Spleen (tissue), 11 donors: ENCODE measurements around the gene ZNF574. TPM values are rescaled to one million over a fixed set of nuclear protein-coding genes. Genes with fewer than 3 reads are reported as not detected.

Experiments used
- DNase-seq: peaks from one replicate; pipeline ENCODE4 v3.0.0-alpha.2; 2020
- H3K27ac ChIP-seq, 8 donors: fragments of 200-600 bp; sonication (generic) in 7 of 8; 1 replicate in 4 of 8; 2 replicates in 4 of 8; pipeline versions ENCODE4 v1.5.0 to v1.8.0; 2016 to 2021; ENCODE audit warnings: inconsistent platforms in 4 of 8, mild to moderate bottlenecking in 4 of 8, moderate library complexity in 1 of 8
- H3K27me3 ChIP-seq, 7 donors: fragments of 200-600 bp; sonication (generic) in 6 of 7; replicated peaks in 1 of 7; 1 replicate in 4 of 7; 2 replicates in 3 of 7; pipeline versions ENCODE4 v1.5.0 to v1.8.0; 2016 to 2021; ENCODE audit warnings: inconsistent platforms in 3 of 7, mild to moderate bottlenecking in 1 of 7
- H3K36me3 ChIP-seq, 6 donors: fragments of 200-600 bp; sonication (generic) in 5 of 6; 1 replicate in 4 of 6; 2 replicates in 2 of 6; pipeline versions ENCODE4 v1.5.0 to v1.8.0; 2016 to 2021; ENCODE audit warnings: inconsistent platforms in 2 of 6
- H3K4me1 ChIP-seq, 6 donors: fragments of 200-600 bp; sonication (generic) in 5 of 6; 1 replicate in 3 of 6; 2 replicates in 3 of 6; pipeline versions ENCODE4 v1.5.0 to v1.8.0; 2016 to 2021; ENCODE audit warnings: inconsistent platforms in 3 of 6
- H3K4me3 ChIP-seq, 8 donors: fragments of 200-600 bp; sonication (generic) in 7 of 8; 1 replicate in 4 of 8; 2 replicates in 4 of 8; pipeline versions ENCODE4 v1.5.0 to v1.8.0; 2016 to 2021; ENCODE audit warnings: inconsistent platforms in 4 of 8, mild to moderate bottlenecking in 4 of 8, moderate library complexity in 2 of 8
- H3K9me3 ChIP-seq, 8 donors: fragments of 200-600 bp; sonication (generic) in 7 of 8; 1 replicate in 4 of 8; 2 replicates in 4 of 8; pipeline versions ENCODE4 v1.5.0 to v1.8.0; 2016 to 2021; ENCODE audit warnings: inconsistent platforms in 4 of 8
- CTCF ChIP-seq, 11 experiments: fragments of 200-600 bp in 7 of 11; fragments of 450-650 bp in 4 of 11; sonication (generic) in 4 of 11; IDR thresholded peaks in 8 of 11; conservative IDR thresholded peaks in 3 of 11; 1 replicate in 7 of 11; 2 replicates in 4 of 11; pipeline versions ENCODE4 v1.4.0 to v1.8.0; 2016 to 2021; ENCODE audit warnings: antibody characterized with exemption in 11 of 11, inconsistent platforms in 4 of 11, mild to moderate bottlenecking in 1 of 11
- POLR2A ChIP-seq, 3 donors: fragments of 450-650 bp; IDR thresholded peaks; one replicate each; pipeline ENCODE4 v1.5.1; 2017; ENCODE audit warnings: antibody characterized with exemption in 3 of 3, mild to moderate bottlenecking in 1 of 3
- POLR2AphosphoS5 ChIP-seq, 3 donors: sonication (generic); formaldehyde crosslinking; IDR thresholded peaks; one replicate each; pipeline ENCODE4 v1.5.1; 2017; ENCODE audit warnings: antibody characterized with exemption in 3 of 3
- WGBS, 5 donors: extraction: QIAGEN DNeasy Blood & Tissue Kit in 3 of 5; methylation state at CpG; one replicate each; pipeline versions ENCODE4 v1.1.5 to v1.1.7; 2013 to 2018; 5-methylcytosine and 5-hydroxymethylcytosine counted together
- intact Hi-C: fragments of 100-400 bp; cut with DNase I; formaldehyde crosslinking; loops from one replicate; pipeline ENCODE4 v1.15.0; 2023; ENCODE audit warnings: low total_unique reads
- polyA plus RNA-seq, 3 donors: library from polyadenylated mRNA; stranded (reverse); fragments of 200-250 nt; gene quantifications; one replicate each; pipeline ENCODE4 v1.2.1, GENCODE V29; 2013
- total RNA-seq, 7 donors: library from RNA; depleted of rRNA in 3 of 7; stranded (reverse); fragments of >200 nt in 3 of 7; fragmentation: NEBNext Ultra II Directional in 4 of 7; extraction: Animal tissue kit (Norgen Biotek cat#: 25700) in 4 of 7; gene quantifications; one replicate each; pipeline versions ENCODE4 v1.1.0 to v1.2.1, GENCODE V29; 2016 to 2021
- donor health status: healthy with polysubstance abuse.
- donor health status: DM: no; HTN: no; CAD: no; lungs with moderate emphysema.
- donor health status: DM: no; HTN: no; CAD: no.
- donor health status: Bipolar disorder and iron deficiency.
- donor health status: healthy.
- donor health status: DM: no; HTN: no; CAD: no.
- donor health status: DM: yes; HTN: yes; CAD: no.

ZNF574 gene
- total and polyA plus RNA-seq, 10 donors, result 4.7 to 21.0 (median 15.3) TPM

GRCh38 chr19:42053037-42053935, 22.7 kb upstream of the ZNF574 start:
- intact Hi-C loops, result no loop called here
- Histone ChIP-seq H3K36me3 (no peaks in the 10 kb centered on the region), H3K9me3 (no peaks in the 10 kb centered on the region), H3K4me1 (peaks cover 0 to 12% (median 2%) of the 10 kb centered on the region in 6 donors), H3K4me3 (no peak overlapping the region), H3K27me3 (no peaks in the 10 kb centered on the region), H3K27ac (no peak overlapping the region)
- WGBS, 5 donors, result 86 to 91% (median 89%) methylated on average over 7 to 17 of the region's 17 CpGs
- DNase-seq, result no peak
- TF ChIP-seq POLR2AphosphoS5 (IDR thresholded peaks at IDR 0.05) (no peak), POLR2A (IDR thresholded peaks at IDR 0.05) (no peak), CTCF (IDR thresholded peaks at IDR 0.05 in 8 of 11, conservative IDR thresholded peaks at IDR 0.05 in 3 of 11) (no peak)

DNA sequence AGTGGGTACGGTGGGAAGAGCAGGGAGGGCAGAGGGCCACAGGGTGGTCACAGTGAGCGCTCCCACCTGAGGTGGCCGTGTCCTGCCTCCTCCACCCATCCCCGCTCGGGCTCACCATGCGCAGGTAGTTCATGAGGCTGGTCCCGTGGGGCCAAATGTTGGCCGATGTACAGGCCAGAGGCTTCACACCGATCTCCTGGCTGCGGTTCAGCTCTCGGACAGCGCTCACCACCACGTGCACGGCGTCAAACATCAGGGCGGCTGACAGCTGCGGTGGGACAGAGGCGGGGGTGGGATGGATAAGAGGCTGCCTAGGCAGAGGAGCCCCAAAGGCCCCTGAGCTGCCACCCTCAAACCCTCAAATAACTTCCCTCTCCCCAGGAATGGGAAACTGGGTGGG, 21.8 kb upstream of the ZNF574 start:
- TF ChIP-seq POLR2A (IDR thresholded peaks at IDR 0.05) (no peak), POLR2AphosphoS5 (IDR thresholded peaks at IDR 0.05) (no peak), CTCF (IDR thresholded peaks at IDR 0.05 in 8 of 11, conservative IDR thresholded peaks at IDR 0.05 in 3 of 11) (no peak)
- no peak for DNase-seq
- Histone ChIP-seq H3K4me3 (no peak overlapping the region), H3K27me3 (no peaks in the 10 kb centered on the region), H3K27ac (no peak overlapping the region), H3K4me1 (peaks cover 0 to 4% (median 0%) of the 10 kb centered on the region in 6 donors), H3K36me3 (no peaks in the 10 kb centered on the region), H3K9me3 (no peaks in the 10 kb centered on the region)
- 86 to 93% (median 91%) methylated on average over 11 to 18 of the region's 18 CpGs for WGBS, 5 donors
- intact Hi-C loops, result no loop called here

DNA sequence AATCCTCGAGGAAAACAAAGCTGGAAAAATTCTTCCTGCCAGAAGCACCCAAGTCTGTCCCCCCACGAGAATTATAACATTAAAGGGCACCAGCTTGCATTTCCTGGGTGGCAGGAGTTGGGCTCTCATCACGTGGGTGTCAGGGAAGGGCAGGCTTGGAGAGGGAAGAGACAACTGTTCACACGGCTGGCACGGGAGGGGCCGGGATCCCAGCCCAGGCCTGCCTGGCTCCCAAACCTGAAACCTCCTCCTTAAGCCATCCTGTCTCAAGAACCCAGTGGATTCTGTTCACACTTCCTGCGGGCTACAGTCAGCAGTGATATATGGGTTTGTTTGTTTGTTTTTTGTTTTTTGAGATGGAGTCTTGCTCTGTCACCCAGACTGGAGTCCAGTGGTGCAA, 18.1 kb upstream of the ZNF574 start:
- H3K4me1 ChIP-seq, result no peaks in the 10 kb centered on the region
- H3K27ac ChIP-seq, result no peak overlapping the region
- peaks cover 0 to 4% (median 0%) of the 10 kb centered on the region in 6 donors for H3K36me3 ChIP-seq
- no peaks in the 10 kb centered on the region for H3K9me3 ChIP-seq
- WGBS, 5 donors, result 71 to 84% (median 80%) methylated on average over 7 of the region's 7 CpGs
- TF ChIP-seq POLR2AphosphoS5 (IDR thresholded peaks at IDR 0.05) (no peak), POLR2A (IDR thresholded peaks at IDR 0.05) (no peak), CTCF (IDR thresholded peaks at IDR 0.05 in 8 of 11, conservative IDR thresholded peaks at IDR 0.05 in 3 of 11) (no peak)
- no peak for DNase-seq
- H3K4me3 ChIP-seq, result no peak overlapping the region
- intact Hi-C loops, result no loop called here
- H3K27me3 ChIP-seq, result no peaks in the 10 kb centered on the region

DNA sequence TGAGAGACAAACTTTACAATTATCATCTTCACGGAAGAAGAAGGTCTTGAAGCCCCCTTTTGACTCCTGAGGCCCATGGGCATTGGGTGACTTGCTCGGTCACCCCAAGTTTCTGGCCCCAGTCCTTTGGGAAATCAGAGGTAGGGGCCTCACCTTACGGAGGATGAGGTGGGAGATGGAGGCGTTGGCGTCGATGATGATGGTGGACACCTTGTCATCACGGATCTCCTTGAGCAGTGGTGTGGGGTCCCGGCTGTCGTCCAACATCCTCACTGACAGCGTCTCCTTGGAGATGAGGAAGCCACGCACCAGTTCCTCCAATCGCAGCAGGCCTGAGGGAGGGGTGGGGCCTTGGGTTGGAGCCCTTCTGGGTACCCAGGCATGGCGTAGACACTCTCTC, 16.8 kb upstream of the ZNF574 start:
- 90 to 98% (median 93%) methylated on average over 12 to 13 of the region's 13 CpGs for WGBS, 5 donors
- H3K4me3 ChIP-seq, result no peak overlapping the region
- no peaks in the 10 kb centered on the region for H3K27me3 ChIP-seq
- peaks cover 0 to 4% (median 0%) of the 10 kb centered on the region in 6 donors for H3K36me3 ChIP-seq
- no peaks in the 10 kb centered on the region for H3K9me3 ChIP-seq
- no peak for DNase-seq
- intact Hi-C loops, result no loop called here
- no peak for TF ChIP-seq POLR2AphosphoS5 (IDR thresholded peaks at IDR 0.05)
- no peak for TF ChIP-seq POLR2A (IDR thresholded peaks at IDR 0.05)
- TF ChIP-seq CTCF (IDR thresholded peaks at IDR 0.05 in 8 of 11, conservative IDR thresholded peaks at IDR 0.05 in 3 of 11), result no peak
- H3K27ac ChIP-seq, result no peak overlapping the region
- H3K4me1 ChIP-seq, result no peaks in the 10 kb centered on the region
